ENCODE measurements around the gene P3H3.
A peak's percentile ranks its signal among the peaks of the same experiment; 100 is the strongest.

P3H3 gene, protein sequence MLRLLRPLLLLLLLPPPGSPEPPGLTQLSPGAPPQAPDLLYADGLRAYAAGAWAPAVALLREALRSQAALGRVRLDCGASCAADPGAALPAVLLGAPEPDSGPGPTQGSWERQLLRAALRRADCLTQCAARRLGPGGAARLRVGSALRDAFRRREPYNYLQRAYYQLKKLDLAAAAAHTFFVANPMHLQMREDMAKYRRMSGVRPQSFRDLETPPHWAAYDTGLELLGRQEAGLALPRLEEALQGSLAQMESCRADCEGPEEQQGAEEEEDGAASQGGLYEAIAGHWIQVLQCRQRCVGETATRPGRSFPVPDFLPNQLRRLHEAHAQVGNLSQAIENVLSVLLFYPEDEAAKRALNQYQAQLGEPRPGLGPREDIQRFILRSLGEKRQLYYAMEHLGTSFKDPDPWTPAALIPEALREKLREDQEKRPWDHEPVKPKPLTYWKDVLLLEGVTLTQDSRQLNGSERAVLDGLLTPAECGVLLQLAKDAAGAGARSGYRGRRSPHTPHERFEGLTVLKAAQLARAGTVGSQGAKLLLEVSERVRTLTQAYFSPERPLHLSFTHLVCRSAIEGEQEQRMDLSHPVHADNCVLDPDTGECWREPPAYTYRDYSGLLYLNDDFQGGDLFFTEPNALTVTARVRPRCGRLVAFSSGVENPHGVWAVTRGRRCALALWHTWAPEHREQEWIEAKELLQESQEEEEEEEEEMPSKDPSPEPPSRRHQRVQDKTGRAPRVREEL

DNA sequence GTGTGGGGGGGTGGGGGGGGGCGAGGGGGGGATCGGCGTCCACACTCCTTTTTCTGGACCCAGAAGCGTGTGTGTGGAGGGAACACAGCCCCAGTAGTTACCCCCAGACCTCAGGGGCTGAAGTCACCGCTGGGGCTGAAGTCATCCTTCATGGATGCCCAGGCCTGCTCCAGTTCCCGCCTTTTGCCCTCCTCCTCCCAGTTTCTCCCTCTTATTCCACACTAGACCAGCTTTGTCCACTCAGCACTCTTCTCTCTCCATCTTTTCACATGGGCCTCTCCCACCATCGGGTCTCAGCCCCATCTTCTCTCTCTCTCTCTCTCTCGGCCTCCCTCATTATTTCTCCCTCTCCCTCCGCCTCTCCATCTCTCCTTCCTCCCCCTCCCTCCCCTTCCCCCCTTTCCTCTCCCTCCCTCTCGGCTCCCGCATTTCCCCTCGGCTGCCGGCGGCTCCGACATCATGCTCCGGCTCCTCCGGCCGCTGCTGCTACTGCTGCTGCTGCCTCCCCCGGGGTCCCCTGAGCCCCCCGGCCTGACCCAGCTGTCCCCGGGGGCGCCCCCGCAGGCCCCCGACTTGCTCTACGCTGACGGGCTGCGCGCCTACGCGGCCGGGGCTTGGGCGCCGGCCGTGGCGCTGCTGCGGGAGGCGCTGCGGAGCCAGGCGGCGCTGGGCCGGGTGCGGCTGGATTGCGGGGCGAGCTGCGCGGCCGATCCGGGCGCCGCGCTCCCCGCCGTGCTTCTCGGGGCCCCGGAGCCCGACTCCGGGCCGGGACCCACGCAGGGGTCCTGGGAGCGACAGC lies at the start of gene P3H3:
P3H3 (plus strand) TSS at position 426 of the 799 bp plus-strand sequence; CDS start at position 460, 34 bp downstream.
- no peak for DNase-seq (ENCODE audit: low read depth)

DNA sequence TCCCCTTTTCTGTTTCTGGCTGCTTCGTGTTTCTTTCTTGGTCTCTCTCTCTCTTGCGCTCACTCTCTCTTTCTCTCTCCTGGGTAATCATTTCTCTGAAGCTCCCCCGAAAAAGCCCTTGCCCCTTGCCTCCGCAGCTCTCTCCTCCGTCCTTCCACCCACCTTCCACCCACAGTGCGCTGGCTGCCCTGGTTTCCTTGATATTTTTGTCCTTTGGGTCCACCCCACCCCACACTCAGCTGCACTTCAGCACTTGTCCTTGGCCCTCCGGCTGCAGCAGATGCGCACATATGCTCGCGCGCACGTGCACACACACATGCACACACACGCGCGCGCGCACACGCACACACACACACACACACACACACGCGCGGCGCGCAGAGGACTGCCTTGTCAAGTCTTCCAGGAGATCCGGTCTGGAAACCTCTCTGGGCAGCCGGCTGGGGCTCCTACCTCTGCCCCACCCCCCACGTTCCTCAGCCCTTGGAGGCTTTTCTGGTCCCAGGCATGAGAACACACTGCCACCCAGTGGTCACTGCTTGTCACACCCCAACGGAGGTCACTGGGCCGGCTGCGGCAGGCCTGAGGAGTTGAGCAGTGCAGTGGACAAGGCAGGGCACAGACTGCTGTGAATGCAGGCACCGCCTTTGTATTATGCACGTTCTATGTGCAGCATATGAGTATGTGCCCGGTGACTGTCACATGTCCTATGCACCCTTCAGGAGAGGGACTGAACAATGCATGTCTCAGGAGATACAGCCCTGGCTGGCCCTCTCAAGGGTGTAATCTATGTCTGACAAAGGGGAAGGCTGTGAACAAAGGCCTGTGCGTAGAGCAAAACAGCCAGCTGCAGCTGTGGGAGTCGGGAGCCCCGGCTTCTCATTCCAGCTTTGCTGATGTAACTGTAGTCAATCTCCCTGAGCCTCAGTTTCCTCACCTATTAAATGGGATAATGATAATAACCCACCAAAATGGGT lies 49.3 kb upstream of the P3H3 start:
- DNase-seq (ENCODE audit: low read depth), result peak; percentile 80

DNA sequence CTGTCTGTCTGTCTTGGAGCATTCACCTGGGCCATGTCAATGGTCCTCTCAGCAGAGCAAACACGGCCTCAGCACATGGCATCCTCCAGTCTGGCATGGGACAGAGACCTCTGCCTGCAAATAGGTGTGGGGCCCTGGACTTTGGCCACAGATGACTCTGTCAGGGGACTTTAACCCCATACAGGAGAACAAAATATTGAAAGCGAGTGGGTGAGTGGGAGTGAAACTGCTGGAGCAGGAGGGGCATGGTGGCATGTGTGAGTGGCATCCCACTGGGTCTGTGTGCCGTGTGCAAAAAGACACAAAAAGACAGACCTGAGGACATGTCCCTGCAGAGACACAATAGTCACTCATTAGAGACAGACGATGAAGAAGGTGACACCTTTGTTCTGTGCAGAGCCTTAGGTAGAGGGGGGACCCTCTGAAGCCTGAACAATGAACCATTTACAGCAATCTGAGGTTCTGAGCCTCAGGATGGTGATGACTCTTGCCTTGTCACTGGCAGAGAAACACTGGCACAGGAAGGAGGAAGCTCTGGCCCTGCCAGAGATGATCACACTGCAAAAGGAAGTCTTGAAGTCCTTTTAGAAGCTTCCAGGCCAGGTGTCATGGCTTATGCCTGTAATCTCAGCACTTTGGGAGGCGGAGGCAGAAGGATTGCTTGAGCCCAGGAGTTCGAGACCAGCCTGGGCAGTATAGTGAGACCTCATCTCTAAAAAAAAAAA lies 48.3 kb upstream of the P3H3 start:
- no peak for DNase-seq (ENCODE audit: low read depth)

DNA sequence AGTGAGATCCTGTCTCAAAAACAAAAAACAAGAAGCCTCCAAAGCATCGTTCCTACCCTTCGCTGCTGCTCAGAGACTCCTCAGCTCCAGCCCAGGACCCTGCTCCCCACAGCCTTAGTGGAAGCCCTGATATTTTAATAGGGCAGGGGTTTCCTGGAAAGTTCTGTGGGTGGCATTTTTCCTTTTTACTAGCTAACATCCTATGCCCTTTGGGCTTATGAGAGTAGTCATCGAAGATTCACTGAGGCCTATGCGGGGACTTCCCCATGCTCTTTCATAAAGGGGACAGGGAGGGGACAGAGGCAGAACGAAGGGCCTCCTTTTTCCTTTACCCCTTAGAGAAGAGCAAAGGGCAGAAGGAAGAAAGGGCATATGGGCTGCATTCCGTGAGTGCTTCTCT lies 47.6 kb upstream of the P3H3 start:
- DNase-seq (ENCODE audit: low read depth), result no peak

DNA sequence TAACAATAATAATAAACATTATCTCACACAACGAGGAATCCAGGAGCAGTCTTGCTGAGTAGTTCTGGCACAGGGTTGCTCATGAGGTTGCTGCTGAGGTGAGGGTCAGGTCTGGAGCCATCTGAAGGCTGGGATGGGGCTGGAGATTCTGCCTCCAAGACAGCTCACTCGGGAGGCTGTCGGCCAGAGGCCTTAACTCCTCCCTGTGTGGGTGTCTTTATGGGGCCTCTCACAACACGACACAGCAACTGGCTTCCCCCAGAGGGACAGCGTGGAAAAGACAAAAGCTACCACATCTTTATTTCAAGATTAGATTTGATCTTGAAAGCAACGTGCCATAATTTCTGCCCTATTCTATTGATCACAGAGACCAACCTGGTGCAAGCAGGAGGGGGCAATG lies 46.1 kb upstream of the P3H3 start:
- DNase-seq (ENCODE audit: low read depth), result no peak

DNA sequence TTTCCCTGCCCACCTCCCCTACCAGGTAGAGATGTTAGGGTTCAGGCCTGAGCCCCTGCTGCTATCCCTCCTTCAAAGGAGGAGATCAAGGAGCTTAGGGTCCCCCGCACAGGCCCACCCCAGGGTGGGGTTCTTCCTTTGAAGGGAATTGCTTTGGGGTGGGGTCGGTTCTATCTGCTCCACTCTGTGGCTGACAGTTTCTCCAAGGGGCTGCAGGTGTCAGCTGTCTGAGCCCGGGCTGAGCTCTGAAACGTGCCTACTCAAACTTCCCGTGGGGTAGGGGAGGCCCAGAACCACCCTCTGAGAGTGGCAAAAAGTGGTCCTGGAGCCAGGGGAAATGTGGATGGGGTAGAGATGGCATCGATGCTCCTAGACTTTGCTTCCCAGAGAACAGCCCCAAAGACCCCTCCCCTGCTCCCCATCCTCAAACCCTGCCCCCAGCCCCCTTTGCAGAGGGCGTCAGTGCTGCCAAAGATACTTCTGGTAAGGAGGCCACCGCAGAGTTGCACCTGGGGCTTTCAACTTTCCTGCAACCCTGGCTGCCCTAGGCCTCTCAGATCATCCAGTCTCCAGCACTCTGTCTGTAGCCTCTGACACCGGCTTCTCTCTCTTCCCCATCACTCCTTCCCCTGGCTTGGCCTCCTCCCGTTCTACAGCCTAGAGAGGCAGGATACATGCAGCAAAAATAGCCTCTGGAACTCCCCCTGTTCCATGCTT lies 45.2 kb upstream of the P3H3 start:
- DNase-seq (ENCODE audit: low read depth), result no peak

DNA sequence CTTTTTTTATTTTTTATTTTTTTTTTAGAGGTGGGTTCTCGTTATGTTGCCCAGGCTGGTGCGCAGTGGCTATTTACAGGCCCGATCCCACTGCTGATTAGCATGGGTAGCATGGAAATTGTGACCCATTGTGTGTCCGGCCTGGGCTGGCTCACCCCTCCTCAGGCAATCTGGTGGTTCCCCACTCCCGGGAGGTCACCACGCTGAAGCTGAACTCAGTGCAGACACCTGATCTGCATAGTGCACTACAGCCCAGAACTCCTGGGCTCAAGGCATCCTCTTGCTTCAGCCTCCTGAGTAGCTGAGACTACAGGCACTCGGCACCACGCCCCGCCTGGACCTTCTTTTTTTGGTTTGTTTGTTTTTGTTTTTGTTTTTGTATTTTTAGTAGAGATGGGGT lies 44.4 kb upstream of the P3H3 start:
- DNase-seq (ENCODE audit: low read depth), result no peak

DNA sequence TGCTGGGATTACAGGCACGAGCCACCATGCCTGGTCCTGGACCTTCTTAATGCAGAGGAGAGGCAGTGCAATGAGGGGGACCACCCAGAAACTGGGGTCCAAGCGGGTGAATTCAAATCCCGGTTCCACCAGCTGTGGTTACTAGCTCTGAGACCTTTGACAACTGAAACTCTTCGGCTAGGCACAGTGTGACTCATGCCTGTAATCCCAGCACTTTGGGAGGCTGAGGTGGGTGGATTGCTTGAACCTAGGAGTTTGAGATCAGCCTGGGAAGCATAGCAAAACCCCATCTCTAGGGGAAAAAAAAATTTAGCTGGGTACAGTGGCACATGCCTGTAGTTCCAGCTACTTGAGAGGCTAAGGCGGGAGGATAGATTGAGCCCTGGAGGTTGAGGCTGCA lies 43.9 kb upstream of the P3H3 start:
- DNase-seq (ENCODE audit: low read depth), result no peak

DNA sequence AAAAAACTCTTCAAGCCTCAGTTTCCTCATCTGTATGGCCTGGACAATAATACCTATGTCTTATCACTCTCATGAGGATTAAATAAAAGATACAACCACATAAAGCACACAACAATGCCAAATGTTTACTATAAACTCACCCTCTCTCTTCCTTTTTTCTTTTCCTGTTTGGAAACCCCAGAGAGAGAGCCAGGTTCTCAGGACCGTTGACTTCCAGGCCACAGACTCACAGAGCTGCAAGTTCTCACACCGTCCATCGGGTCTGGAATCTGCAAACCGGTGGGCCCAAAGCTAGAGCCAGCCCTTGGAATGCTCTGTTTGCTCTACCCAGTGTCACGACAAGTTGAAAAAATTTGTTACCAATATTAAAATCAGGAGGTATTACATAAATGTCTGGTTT lies 43.4 kb upstream of the P3H3 start:
- no peak for DNase-seq (ENCODE audit: low read depth)

DNA sequence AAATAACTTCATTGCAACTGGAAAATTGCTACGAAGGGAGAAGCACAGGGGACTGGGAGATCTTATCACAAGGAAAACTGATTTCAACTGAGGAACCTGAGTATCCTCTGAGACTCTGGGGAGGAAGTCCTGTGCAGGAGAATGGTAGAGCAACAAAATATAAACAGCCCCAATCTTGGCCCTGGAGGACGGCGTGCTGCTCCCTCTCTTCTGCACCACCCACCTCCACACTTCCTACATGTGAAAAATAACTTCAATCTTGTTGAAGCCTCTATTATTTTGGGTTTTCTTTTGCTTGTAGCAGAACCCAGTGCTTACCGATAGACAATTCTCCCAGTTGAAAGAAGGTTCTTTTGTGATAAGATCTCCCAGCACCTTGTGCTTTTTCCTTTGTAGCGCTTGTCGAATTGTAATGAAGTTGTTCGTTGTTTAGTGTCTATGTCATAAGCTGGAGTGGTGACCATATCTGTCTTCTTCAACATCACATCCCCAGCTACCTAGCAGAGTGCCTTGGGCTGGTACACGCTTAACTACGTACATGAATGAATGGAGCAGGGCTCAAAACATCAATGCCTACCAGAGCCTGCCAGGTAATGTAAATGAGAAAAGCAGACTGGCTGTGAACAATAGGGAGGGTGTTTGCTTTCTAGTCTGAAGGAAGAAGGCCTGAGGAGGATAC lies 41.7 kb upstream of the P3H3 start:
- DNase-seq (ENCODE audit: low read depth), result no peak

DNA sequence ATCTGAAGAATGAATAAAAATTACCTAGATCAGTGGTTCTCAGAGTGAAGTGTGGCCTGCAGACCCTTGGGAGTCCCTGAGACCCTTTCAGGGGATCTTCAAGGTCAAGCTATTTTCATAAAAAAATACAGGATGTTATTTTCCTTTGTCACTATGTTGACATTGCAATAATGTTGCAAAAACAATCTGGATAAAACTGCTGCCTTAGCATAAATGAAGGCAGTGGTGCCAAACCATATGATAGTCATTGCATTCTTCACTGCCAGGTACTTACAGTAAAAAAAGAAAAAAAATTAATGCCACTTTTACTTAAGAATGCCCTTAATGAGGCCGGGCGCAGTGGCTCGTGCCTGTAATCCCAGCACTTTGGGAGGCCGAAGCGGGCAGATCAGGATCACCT lies 40.9 kb upstream of the P3H3 start:
- DNase-seq (ENCODE audit: low read depth), result no peak

DNA sequence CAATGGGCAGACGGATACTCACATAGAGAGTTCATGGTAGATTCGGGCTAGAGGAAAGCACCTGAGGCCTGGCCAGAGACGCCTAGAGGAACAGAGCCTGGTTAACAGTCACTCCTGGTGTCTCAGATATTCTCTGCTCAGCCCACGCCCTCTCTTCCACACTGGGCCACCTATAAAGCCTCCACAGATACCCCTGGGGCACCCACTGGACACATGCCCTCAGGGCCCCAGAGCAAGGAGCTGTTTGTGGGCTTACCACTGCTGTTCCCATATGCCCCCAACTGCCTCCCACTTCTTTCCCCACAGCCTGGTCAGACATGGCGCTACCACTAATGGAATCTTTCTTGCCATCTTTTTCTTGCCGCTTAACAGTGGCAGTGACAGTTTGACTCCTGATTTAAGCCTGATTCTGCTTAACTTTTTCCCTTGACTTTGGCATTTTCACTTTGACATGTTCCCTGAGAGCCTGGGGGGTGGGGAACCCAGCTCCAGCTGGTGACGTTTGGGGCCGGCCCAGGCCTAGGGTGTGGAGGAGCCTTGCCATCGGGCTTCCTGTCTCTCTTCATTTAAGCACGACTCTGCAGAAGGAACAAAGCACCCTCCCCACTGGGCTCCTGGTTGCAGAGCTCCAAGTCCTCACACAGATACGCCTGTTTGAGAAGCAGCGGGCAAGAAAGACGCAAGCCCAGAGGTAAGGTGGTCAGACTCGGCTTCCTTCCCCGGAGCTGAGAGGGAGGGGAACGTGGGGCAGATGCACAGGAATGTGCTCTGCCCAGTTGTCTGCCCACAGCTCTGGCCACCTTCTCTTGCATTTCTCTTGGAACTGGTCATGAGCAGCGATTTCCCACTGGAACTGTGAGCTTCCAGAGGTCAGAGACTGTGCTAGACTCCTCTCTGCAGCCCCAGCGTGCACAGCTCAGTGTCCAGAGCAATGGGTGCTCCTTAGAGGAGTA lies 39.0 kb upstream of the P3H3 start, which contains the start of gene CD4:
CD4 (plus strand) TSS at position 557 of the 953 bp plus-strand sequence. CDS start 10,611 bp downstream, outside the sequence.
- peak; percentile 56 for DNase-seq (ENCODE audit: low read depth)

DNA sequence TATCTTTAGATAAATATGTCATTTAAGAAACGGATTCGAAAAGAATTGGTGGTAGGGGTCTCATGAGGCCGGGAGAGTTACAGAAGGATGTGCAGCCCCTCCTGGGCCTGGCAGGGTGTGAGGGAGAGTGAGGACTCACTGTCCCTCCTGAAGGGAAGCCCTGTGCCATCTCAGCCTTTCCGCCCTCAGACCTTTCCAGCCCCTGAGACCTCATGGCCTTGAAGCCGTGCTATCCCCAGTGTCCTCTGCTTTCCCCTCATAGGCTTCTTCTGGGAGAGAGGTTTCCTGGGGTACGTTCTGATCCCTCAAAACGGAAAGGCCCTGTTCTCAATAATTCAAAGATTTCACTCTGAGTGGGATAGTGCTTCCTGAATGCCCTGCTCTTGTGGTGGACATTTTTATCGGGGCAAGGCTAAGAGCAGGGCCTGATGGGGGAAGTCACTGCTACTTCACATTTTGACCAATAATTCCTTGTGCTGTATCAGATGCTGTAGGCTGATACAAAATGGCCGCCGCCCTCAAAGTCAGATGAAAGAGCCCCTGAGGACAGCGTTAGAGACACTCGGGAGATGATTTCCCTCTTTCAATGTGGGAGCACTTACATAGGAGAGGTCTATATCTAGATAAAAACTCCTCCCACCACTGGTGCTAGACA lies 37.6 kb upstream of the P3H3 start:
- no peak for DNase-seq (ENCODE audit: low read depth)

DNA sequence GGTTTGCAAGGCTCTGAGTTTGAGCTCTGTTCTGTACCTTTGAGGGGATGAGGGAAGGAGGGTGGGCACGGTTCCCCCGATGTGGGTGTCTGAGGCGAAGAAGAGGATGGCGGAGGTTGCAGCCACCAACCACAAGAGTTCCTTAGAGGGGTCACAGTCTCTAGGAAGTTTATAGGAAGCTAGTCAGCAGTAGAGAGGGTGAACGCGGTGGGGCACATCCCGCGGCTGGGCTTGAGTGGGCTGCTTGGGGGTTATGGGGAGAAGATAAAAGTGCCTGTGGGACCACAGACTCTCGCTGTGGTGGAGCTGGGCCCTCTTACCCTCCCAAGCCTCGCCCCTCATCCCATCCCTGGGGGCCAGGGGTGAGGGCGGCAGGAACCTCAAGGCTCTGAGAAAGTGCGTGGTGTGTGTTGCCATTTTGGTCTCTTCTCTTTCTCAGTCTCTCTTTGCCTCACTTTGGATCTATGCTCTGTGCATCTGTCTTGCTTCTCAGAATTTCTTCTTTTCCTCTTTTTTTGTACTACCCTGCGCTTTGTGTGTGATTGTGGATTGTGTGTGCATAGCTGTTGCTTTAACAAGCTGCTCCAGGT lies 36.2 kb upstream of the P3H3 start:
- DNase-seq (ENCODE audit: low read depth), result no peak

DNA sequence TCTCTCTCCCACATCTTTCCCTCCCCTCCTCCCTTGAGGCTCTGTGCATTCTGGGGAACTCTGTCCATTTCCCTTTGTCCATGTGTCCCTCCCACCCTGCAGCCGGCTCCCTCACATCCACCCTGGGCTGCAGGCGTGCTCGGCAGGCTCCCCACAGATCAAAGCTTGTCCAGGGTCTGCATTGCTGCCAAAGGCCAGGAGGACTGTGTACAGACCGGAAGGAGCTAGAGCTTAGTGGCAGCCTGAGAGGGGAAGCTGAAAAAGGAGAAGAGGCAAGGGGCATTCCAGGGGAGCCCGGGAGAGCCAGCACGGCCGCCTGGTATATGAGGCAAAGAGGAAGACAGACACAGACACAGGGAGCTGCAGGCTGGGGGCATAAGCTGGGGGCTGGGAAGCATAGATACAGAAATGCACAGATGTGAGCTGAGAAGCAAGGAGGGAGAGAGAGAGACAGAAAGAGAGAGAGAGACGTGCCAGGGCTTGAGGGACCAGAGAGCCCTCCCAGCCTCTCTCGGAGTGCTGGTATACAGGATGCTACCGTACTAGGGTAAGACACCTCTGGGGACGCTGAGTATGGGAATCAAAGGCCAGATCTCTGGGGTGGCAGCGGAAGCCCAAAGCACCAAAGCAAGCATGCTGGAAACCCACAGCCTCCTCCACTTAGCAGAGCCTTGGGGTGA lies 35.5 kb upstream of the P3H3 start:
- no peak for DNase-seq (ENCODE audit: low read depth)

DNA sequence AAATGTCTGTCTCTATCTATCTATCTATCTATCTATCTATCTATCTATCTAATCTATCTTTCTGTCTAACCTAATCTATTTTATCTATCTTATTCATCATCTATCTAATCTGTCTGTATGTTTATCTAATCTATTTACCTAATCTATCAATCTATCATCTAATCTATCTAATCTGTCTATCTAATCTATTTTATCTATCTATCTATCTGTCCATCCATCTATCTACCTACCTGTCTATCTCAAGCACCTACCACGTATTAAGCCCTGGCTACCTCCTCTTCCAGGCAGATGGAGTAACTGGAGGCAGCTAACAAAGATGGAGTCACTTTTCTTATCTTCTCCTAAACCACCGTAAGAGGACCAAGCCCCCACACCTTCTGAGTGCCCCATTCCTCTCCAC lies 33.1 kb upstream of the P3H3 start:
- DNase-seq (ENCODE audit: low read depth), result no peak

DNA sequence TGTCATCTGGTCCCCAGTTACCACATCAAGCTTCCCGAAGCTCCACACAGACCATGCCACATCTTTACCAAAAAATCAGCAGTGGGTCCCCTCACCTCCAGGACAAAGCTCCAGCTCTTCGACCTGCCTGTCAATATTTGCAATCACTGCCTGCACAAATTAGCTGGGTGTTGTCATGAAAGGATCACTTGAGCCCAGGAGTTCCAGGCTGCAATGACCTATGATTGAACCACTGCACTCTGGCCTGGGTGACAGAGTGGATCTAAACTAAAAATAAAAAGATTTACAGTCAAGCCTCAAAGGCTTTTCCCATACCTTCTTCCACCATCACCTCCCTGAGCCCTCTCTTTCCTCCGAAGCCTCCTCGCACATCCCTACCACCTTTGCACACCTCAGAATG lies 31.6 kb upstream of the P3H3 start:
- no peak for DNase-seq (ENCODE audit: low read depth)
